Spleen (tissue), 7 donors: Measurements from ENCODE around the gene OR4M1.

Experiments
- CTCF ChIP-seq, 11 experiments: fragments of 200-600 bp in 7 of 11; fragments of 450-650 bp in 4 of 11; sonication (generic) in 4 of 11; IDR thresholded peaks in 8 of 11; conservative IDR thresholded peaks in 3 of 11; 1 replicate in 7 of 11; 2 replicates in 4 of 11; pipeline versions ENCODE4 v1.4.0 to v1.8.0; 2016 to 2021; ENCODE audit warnings: antibody characterized with exemption in 11 of 11, inconsistent platforms in 4 of 11, mild to moderate bottlenecking in 1 of 11
- POLR2A ChIP-seq, 3 donors: fragments of 450-650 bp; IDR thresholded peaks; one replicate each; pipeline ENCODE4 v1.5.1; 2017; ENCODE audit warnings: antibody characterized with exemption in 3 of 3, mild to moderate bottlenecking in 1 of 3
- donor health status: DM: no; HTN: no; CAD: no; lungs with moderate emphysema.
- donor health status: DM: no; HTN: no; CAD: no.
- donor health status: DM: no; HTN: no; CAD: no.

- TF ChIP-seq CTCF (IDR thresholded peaks at IDR 0.05 in 8 of 11, conservative IDR thresholded peaks at IDR 0.05 in 3 of 11) (no peak), POLR2A (IDR thresholded peaks at IDR 0.05) (no peak)
These were observed 55.0 kb downstream of the OR4M1 start for GRCh38 chr14:19828314-19828713.
